Chondrocyte (in vitro differentiated cells): ENCODE data around the gene ZFP64. TPM values are rescaled to one million over a fixed set of nuclear protein-coding genes. Genes with fewer than 3 reads are reported as not detected.

Source experiments
- DNase-seq: peaks from one replicate; pipeline ENCODE4 v3.0.0; 2021; ENCODE audit warnings: mixed read lengths, low spot score
- H3K27ac Mint-ChIP-seq: one replicate; pipeline ENCODE4 v1.8.0; 2021; ENCODE audit warnings: mild to moderate bottlenecking, moderate library complexity, mixed read lengths; ENCODE audit not compliant: unreplicated experiment
- H3K27me3 Mint-ChIP-seq: 2 replicates; pipeline ENCODE4 v1.8.0; 2021; ENCODE audit warnings: low read depth, mixed read lengths
- H3K36me3 Mint-ChIP-seq: 2 replicates; pipeline ENCODE4 v1.8.0; 2021; ENCODE audit warnings: low read depth, mixed read lengths
- H3K4me1 Mint-ChIP-seq: 2 replicates; pipeline ENCODE4 v1.8.0; 2021; ENCODE audit warnings: low read depth, mild to moderate bottlenecking, mixed read lengths
- H3K4me3 Mint-ChIP-seq: one replicate; pipeline ENCODE4 v1.8.0; 2021; ENCODE audit warnings: mild to moderate bottlenecking, moderate library complexity, mixed read lengths; ENCODE audit not compliant: unreplicated experiment
- H3K9me3 Mint-ChIP-seq: 2 replicates; pipeline ENCODE4 v1.8.0; 2021; ENCODE audit warnings: low read depth, mixed read lengths
- CTCF ChIP-seq: fragments of 200-600 bp; sonication (generic); IDR thresholded peaks from 2 replicates; pipeline ENCODE4 v1.5.0; 2021; ENCODE audit warnings: antibody characterized with exemption, mild to moderate bottlenecking, moderate library complexity
- total RNA-seq: library from RNA; stranded (reverse); gene quantifications from 3 replicates; pipeline ENCODE4 v1.2.1, GENCODE V29; 2021

ZFP64 gene
- total RNA-seq, 1 donor from 2014 or later, result 26.8 TPM

DNA sequence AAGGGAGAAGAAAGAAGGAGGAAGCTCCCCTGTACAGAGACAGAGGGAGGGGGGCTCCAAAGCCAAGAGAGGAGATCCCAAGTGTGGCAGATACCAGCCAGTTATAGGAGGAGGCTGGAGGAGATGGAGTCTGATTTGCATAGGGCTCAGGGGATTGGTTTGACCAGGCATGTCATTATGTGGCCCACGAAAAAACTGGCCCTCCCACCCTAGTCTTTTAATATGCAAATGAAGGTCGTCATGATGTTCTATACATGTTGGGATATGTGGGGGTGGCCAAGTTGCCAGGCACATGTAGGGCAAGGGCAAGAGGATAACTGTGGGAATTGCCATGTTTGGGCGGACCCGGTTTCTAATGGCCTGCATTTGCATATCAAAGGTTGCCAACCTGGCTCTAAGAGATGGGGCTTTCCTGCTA is 17.6 kb upstream of the ZFP64 start:
- Mint-ChIP-seq H3K4me1 (no peaks in the 10 kb centered on the region), H3K9me3 (peaks cover 13% of the 10 kb centered on the region), H3K27me3 (peaks cover 24% of the 10 kb centered on the region), H3K27ac (no peak overlapping the region), H3K4me3 (no peak overlapping the region), H3K36me3 (peaks cover 6% of the 10 kb centered on the region)
- DNase-seq, result no peak
- TF ChIP-seq CTCF, result no peak

GRCh38 chr20:52207020-52207810 is 15.6 kb upstream of the ZFP64 start:
- Mint-ChIP-seq H3K27ac (no peak overlapping the region), H3K4me3 (no peak overlapping the region), H3K4me1 (no peaks in the 10 kb centered on the region), H3K36me3 (no peaks in the 10 kb centered on the region), H3K9me3 (peaks cover 6% of the 10 kb centered on the region), H3K27me3 (peaks cover 15% of the 10 kb centered on the region)
- no peak for DNase-seq
- TF ChIP-seq CTCF, result no peak

GRCh38 chr20:52204136-52204535 is 12.6 kb upstream of the ZFP64 start:
- Mint-ChIP-seq H3K4me1 (no peaks in the 10 kb centered on the region), H3K9me3 (no peaks in the 10 kb centered on the region), H3K27me3 (peaks cover 4% of the 10 kb centered on the region), H3K36me3 (no peaks in the 10 kb centered on the region), H3K27ac (no peak overlapping the region), H3K4me3 (no peak overlapping the region)
- no peak for DNase-seq
- TF ChIP-seq CTCF, result no peak

GRCh38 chr20:52201395-52201794 is 9.8 kb upstream of the ZFP64 start:
- Mint-ChIP-seq H3K4me1 (no peaks in the 10 kb centered on the region), H3K9me3 (peaks cover 3% of the 10 kb centered on the region), H3K36me3 (no peaks in the 10 kb centered on the region), H3K27me3 (no peaks in the 10 kb centered on the region), H3K4me3 (no peak overlapping the region), H3K27ac (no peak overlapping the region)
- no peak for DNase-seq
- TF ChIP-seq CTCF, result no peak

DNA sequence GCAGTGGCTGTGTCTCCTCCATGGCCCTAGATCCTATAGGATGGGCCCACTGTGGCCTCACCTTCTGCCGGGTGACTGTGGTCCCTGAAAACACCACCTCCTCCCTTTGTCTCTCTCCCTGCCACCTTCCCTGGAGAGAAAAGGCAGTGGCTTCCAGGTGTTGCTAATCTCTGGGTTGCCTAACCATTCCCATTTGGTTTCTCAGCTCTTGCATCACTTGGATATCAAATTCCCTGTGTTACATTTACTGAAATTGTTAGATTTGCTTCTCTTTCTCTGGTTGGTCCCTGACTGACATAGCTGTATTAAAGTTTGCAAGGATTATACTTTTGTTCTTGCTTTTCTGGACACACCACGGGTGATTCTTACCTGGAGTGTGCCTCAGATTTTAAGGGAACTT is 9.3 kb upstream of the ZFP64 start:
- no peaks in the 10 kb centered on the region for H3K36me3 Mint-ChIP-seq
- no peak for DNase-seq
- no peak overlapping the region for H3K4me3 Mint-ChIP-seq
- H3K27me3 Mint-ChIP-seq, result no peaks in the 10 kb centered on the region
- no peak overlapping the region for H3K27ac Mint-ChIP-seq
- no peak for TF ChIP-seq CTCF
- H3K9me3 Mint-ChIP-seq, result peaks cover 3% of the 10 kb centered on the region
- H3K4me1 Mint-ChIP-seq, result no peaks in the 10 kb centered on the region
